HEK293 (cell line): ENCODE data around the gene DHX16.

Experiments
- ZNF175 ChIP-seq: fragments of 450-650 bp; formaldehyde crosslinking; IDR thresholded peaks from 2 replicates; pipeline ENCODE4 v1.5.1; 2016; ENCODE audit warnings: missing biosample characterization, missing genetic modification characterization
- ZNF18 ChIP-seq: fragments of 450-650 bp; formaldehyde crosslinking; IDR thresholded peaks from 2 replicates; pipeline ENCODE4 v1.5.1; 2016; ENCODE audit warnings: missing biosample characterization, missing genetic modification characterization
- ZNF416 ChIP-seq: fragments of 450-650 bp; formaldehyde crosslinking; IDR thresholded peaks from 2 replicates; pipeline ENCODE4 v1.5.1; 2016; ENCODE audit warnings: missing biosample characterization, missing genetic modification characterization
- ZNF473 ChIP-seq: fragments of 450-650 bp; formaldehyde crosslinking; IDR thresholded peaks from 2 replicates; pipeline ENCODE4 v1.5.1; 2017; ENCODE audit warnings: missing biosample characterization, missing genetic modification characterization
- ZNF645 ChIP-seq: fragments of 450-650 bp; formaldehyde crosslinking; IDR thresholded peaks from 2 replicates; pipeline ENCODE4; 2016; ENCODE audit warnings: missing biosample characterization, missing genetic modification characterization
- TF ChIP-seq, protein P1 (sequence below): fragments of 450-650 bp; formaldehyde crosslinking; IDR thresholded peaks from 2 replicates; pipeline ENCODE4 v1.5.1; 2016; ENCODE audit warnings: missing biosample characterization, missing genetic modification characterization

DNA sequence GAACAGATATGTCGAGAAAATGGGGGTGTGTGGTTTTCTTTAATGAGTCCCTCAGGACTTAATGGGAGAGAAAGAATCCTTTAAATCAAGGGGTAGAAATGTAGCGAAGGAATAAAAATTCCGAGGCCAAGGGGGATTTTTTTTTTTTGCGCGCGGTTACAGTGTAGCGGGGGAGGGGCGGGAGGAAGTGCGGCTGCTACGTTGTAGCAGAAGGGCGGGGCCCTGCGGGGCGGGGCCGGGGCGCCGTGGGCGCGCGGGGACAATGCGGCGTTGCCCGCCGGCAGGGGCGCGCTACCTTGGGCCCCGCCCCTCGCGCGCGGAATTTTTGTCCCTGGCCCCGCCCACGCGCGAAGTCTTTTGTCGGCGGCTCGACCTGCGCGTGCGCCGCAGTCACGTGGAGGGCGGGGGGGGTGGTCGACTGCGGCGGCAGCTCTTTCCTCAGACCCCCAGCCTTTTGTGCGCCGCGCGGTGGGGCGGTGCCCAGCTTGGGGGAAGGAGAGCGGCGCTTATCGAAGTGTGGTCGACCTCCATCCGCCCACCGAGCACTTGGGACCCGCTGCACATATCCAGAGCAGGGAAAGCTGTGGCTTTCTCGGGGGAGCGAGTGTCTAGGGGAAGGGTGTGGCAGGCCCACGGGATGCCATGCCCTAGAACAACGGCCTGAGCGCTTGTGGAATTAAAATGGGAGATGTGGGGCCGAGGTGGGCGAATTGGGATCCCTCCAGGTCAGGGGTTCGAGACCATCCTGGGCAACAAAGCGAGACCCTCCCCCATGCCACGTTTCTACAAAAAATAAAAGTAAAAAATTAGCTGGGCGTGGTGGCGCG lies 48.6 kb upstream of the DHX16 start:
- TF ChIP-seq ZNF175 (tag by site-specific recombination) (no peak), ZNF416 (tag by site-specific recombination) (no peak), ZNF473 (tag by site-specific recombination) (no peak), ZNF645 (no peak; the same call in 1 of the 2 replicates), ZNF18 (no peak)
- TF ChIP-seq, protein P1, sequence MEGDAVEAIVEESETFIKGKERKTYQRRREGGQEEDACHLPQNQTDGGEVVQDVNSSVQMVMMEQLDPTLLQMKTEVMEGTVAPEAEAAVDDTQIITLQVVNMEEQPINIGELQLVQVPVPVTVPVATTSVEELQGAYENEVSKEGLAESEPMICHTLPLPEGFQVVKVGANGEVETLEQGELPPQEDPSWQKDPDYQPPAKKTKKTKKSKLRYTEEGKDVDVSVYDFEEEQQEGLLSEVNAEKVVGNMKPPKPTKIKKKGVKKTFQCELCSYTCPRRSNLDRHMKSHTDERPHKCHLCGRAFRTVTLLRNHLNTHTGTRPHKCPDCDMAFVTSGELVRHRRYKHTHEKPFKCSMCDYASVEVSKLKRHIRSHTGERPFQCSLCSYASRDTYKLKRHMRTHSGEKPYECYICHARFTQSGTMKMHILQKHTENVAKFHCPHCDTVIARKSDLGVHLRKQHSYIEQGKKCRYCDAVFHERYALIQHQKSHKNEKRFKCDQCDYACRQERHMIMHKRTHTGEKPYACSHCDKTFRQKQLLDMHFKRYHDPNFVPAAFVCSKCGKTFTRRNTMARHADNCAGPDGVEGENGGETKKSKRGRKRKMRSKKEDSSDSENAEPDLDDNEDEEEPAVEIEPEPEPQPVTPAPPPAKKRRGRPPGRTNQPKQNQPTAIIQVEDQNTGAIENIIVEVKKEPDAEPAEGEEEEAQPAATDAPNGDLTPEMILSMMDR (tag by site-specific recombination): peak; percentile 60
